HepG2 (cell line): ENCODE data around the gene FAF1.

Experiments used
- ETV5 ChIP-seq: IDR thresholded peaks from 2 replicates; pipeline ENCODE4 v1.6.1; 2018; ENCODE audit warnings: missing biosample characterization, missing genetic modification reagents, inconsistent platforms, borderline replicate concordance
- POLR2A ChIP-seq, 2 experiments: IDR thresholded peaks; 2 replicates each; pipeline ENCODE4 v1.6.1; 2011; ENCODE audit warnings: low read depth in 2 of 2, low read length in 2 of 2, mild to moderate bottlenecking in 1 of 2, moderate library complexity in 1 of 2; ENCODE audit not compliant: insufficient read depth in 1 of 2
- TP53 ChIP-seq: sonication (generic); formaldehyde crosslinking; conservative IDR thresholded peaks from 2 replicates; pipeline ENCODE4 v1.4.0; 2020; ENCODE audit warnings: missing genetic modification reagents
- ZBTB20 ChIP-seq: sonication (generic); formaldehyde crosslinking; IDR thresholded peaks from 2 replicates; pipeline ENCODE4 v1.8.1; 2023; ENCODE audit warnings: missing genetic modification reagents, low read depth, mild to moderate bottlenecking, borderline replicate concordance

GRCh38 chr1:50710099-50710498 is 250.0 kb downstream of the FAF1 start:
- TF ChIP-seq TP53 (CRISPR knock-in tag) (no peak), ETV5 (CRISPR knock-in tag) (no peak), POLR2A (IDR thresholded peaks at IDR 0.05; ENCODE audit: insufficient read depth in 1 of 2, low read depth in 2 of 2, low read length in 2 of 2) (no peak), ZBTB20 (no peak)
